Endothelial cell of umbilical vein (primary cell): Measurements from ENCODE around the gene TENM4. TPM values are rescaled to one million over a fixed set of nuclear protein-coding genes. Genes with fewer than 3 reads are reported as not detected.

ENCODE experiments used
- BruUV-seq: library from RNA; stranded (reverse); fragments of 400-500 nt; replicated peaks from 2 replicates; lab custom pipeline; 2021; lab: Mats Ljungman, UMichigan
- CTCF ChIA-PET: fragments of 300-600, 350-600 bp; sonication (Branson Sonifier 250); formaldehyde crosslinking; loops from one replicate; lab custom pipeline; 2021; ENCODE audit warnings: antibody characterized with exemption, inconsistent platforms; lab: Charles Lee
- POLR2A ChIA-PET: fragments of 300-600, 350-600 bp; sonication (Branson Sonifier 250); formaldehyde crosslinking; loops from one replicate; lab custom pipeline; 2021; ENCODE audit warnings: antibody characterized with exemption, inconsistent platforms; lab: Charles Lee
- DNase-seq: peaks from one replicate; pipeline ENCODE4 v3.0.0-alpha.2; 2011; ENCODE audit warnings: low read depth, low spot score
- FAIRE-seq: peaks from 2 replicates; lab custom pipeline; 2011; peaks lifted over from hg19 to GRCh38; lab: Jason Lieb, UNC
- H2AFZ ChIP-seq: 2 replicates; pipeline ENCODE4 v1.6.0; 2012; ENCODE audit warnings: low read depth, low read length, control low read depth, inconsistent platforms
- H3K27ac ChIP-seq: 2 replicates; pipeline ENCODE4 v1.5.1; 2011; ENCODE audit warnings: low read depth, mild to moderate bottlenecking, control low read depth, low read length, moderate library complexity; ENCODE audit not compliant: insufficient read depth
- H3K27me3 ChIP-seq, 2 experiments: 2 replicates each; pipeline versions ENCODE4 v1.6.0 to v1.6.1; 2011; ENCODE audit warnings: low read length in 2 of 2, mixed read lengths in 1 of 2; ENCODE audit not compliant: control insufficient read depth in 2 of 2, insufficient read depth in 2 of 2
- H3K36me3 ChIP-seq, 2 experiments: 2 replicates in 1 of 2; 3 replicates in 1 of 2; pipeline ENCODE4 v1.5.1; 2011; ENCODE audit warnings: low read length in 2 of 2, mild to moderate bottlenecking in 1 of 2, moderate library complexity in 1 of 2; ENCODE audit not compliant: control insufficient read depth in 2 of 2, insufficient read depth in 2 of 2; ENCODE audit errors: extremely low read depth in 1 of 2
- H3K4me1 ChIP-seq: 3 replicates; pipeline ENCODE4 v1.5.1; 2011; ENCODE audit warnings: mild to moderate bottlenecking, low read length; ENCODE audit not compliant: control insufficient read depth, insufficient read depth; ENCODE audit errors: extremely low read depth
- H3K4me2 ChIP-seq: 2 replicates; pipeline ENCODE4 v1.6.1; 2011; ENCODE audit warnings: low read length, control low read depth, mixed read lengths; ENCODE audit not compliant: insufficient read depth
- H3K4me3 ChIP-seq, 3 experiments: fragments of 200-600 bp in 1 of 3; sonication (generic), shearing (Covaris generic) in 1 of 3; replicated peaks in 1 of 3; 2 replicates each; pipeline ENCODE4 v1.5.1; 2011 to 2016; ENCODE audit warnings: control low read depth in 3 of 3, low read length in 3 of 3, mild to moderate bottlenecking in 2 of 3, inconsistent platforms in 1 of 3, low read depth in 1 of 3, moderate library complexity in 1 of 3; ENCODE audit not compliant: insufficient read depth in 1 of 3
- H3K79me2 ChIP-seq: 2 replicates; pipeline ENCODE4 v1.6.0; 2012; ENCODE audit warnings: low read length, inconsistent platforms; ENCODE audit not compliant: control insufficient read depth, insufficient read depth
- H3K9ac ChIP-seq: replicated peaks from 2 replicates; pipeline ENCODE3; 2011; ENCODE audit warnings: low read length, control low read depth; ENCODE audit not compliant: insufficient read depth; ENCODE audit errors: extremely low read depth
- H3K9me1 ChIP-seq: replicated peaks from 3 replicates; pipeline ENCODE4 v1.6.0; 2011; ENCODE audit warnings: mild to moderate bottlenecking, low read length; ENCODE audit not compliant: control insufficient read depth, insufficient read depth; ENCODE audit errors: extremely low read depth
- H3K9me3 ChIP-seq: replicated peaks from 2 replicates; pipeline ENCODE4 v1.5.1; 2012; ENCODE audit warnings: low read length, inconsistent platforms; ENCODE audit not compliant: control insufficient read depth, insufficient read depth
- H4K20me1 ChIP-seq: replicated peaks from 2 replicates; pipeline ENCODE3; 2011; ENCODE audit warnings: mild to moderate bottlenecking, low read length; ENCODE audit not compliant: control insufficient read depth, insufficient read depth; ENCODE audit errors: extremely low read depth
- EZH2 ChIP-seq: IDR thresholded peaks from 2 replicates; pipeline ENCODE4 v1.6.1; 2012; ENCODE audit warnings: borderline replicate concordance, low read depth, mild to moderate bottlenecking, moderate library complexity, low read length, inconsistent platforms; ENCODE audit not compliant: severe bottlenecking
- FOS ChIP-seq: IDR thresholded peaks from 2 replicates; pipeline ENCODE4 v1.6.1; 2011; ENCODE audit warnings: mild to moderate bottlenecking, low read length, moderate library complexity, borderline replicate concordance; ENCODE audit not compliant: insufficient read depth
- GATA2 ChIP-seq: IDR thresholded peaks from 2 replicates; pipeline ENCODE4 v1.7.0; 2011; ENCODE audit warnings: low read depth, mild to moderate bottlenecking, moderate library complexity, mixed read lengths, low read length; ENCODE audit not compliant: insufficient read length, insufficient read depth
- JUN ChIP-seq: IDR thresholded peaks from 2 replicates; pipeline ENCODE4 v1.6.1; 2011; ENCODE audit warnings: borderline replicate concordance, low read depth; ENCODE audit not compliant: insufficient read length, insufficient read depth
- MYC ChIP-seq: IDR thresholded peaks from one replicate; pipeline ENCODE4 v1.6.1; 2011; ENCODE audit warnings: mild to moderate bottlenecking, low read depth, low read length
- POLR2A ChIP-seq: IDR thresholded peaks from 2 replicates; pipeline ENCODE4 v1.6.1; 2012; ENCODE audit warnings: low read depth, mild to moderate bottlenecking, control low read depth, low read length
- POLR2AphosphoS5 ChIP-seq: IDR thresholded peaks from 2 replicates; pipeline ENCODE4 v1.6.1; 2012; ENCODE audit warnings: low read depth, mild to moderate bottlenecking, control low read depth, low read length, moderate library complexity; ENCODE audit not compliant: insufficient read depth
- dilution Hi-C: fragments of 300-500 bp; cut with MboI; formaldehyde crosslinking; loops from one replicate; pipeline ENCODE4 v1.15.0; 2019; ENCODE audit warnings: low sequenced_read_pairs; ENCODE audit not compliant: extremely low pct_ligation_motif_present
- intact Hi-C: fragments of 100-400 bp; cut with micrococcal nuclease; formaldehyde crosslinking; loops from one replicate; pipeline ENCODE4 v1.10.0; 2022
- polyA plus RNA-seq, 4 experiments: library from polyadenylated mRNA; depleted of rRNA in 3 of 4; stranded (reverse) in 3 of 4; unstranded in 1 of 4; fragments of >200 nt; gene quantifications; 2 replicates each; pipeline versions ENCODE4 v1.2.1 to v1.2.3, GENCODE V29; 2011 to 2012; ENCODE audit warnings: missing spikeins in 1 of 4
- total RNA-seq: library from RNA; stranded (reverse); gene quantifications from 2 replicates; pipeline ENCODE4 v1.2.3, GENCODE V29; 2021
- TF ChIP-seq, protein P1 (sequence below): IDR thresholded peaks from 2 replicates; pipeline ENCODE4 v1.6.1; 2011; ENCODE audit not compliant: insufficient read depth, insufficient read length
- TF ChIP-seq, protein P2 (sequence below), 2 donors: IDR thresholded peaks; 1 replicate in 1 of 2; 2 replicates in 1 of 2; pipeline ENCODE4 v1.5.1; 2011; ENCODE audit warnings: low read length in 2 of 2, mild to moderate bottlenecking in 2 of 2, moderate library complexity in 2 of 2, control low read depth in 1 of 2, inconsistent platforms in 1 of 2, low read depth in 1 of 2; ENCODE audit not compliant: insufficient read depth in 1 of 2; ENCODE audit errors: extremely low read depth in 1 of 2

The TENM4 gene
- total and polyA plus RNA-seq, 2 donors (not counting 3 experiments of a cell fraction or from before 2014, with no cell fraction given): 0.06 to 0.27 TPM

DNA sequence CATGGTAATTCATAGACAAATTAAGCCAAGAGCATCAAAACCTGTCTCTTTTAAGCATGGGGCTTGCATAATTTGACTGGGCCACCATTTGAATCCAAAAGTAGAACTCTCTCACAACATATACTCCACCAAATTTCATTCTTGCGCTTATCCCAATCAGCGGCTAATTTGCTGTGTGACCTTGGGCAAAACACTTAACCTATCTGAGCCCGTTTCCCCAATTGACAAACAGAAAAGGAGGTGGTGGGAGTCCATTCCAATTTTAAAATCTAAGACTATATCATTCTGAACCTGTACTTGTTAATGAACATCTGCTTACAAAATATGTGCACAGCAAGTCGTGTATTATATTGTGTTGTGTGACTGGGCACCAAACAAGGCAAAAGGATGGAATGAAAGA is 528.1 kb downstream of the TENM4 start:
- H3K4me1 ChIP-seq: no peaks in the 10 kb centered on the region
- intact Hi-C loops: no loop called here
- dilution Hi-C loops: no loop called here
- BruUV-seq: no TSS peak
- TF ChIP-seq JUN (no peak), POLR2AphosphoS5 (no peak), GATA2 (no peak), MYC (no peak), FOS (no peak), POLR2A (no peak), EZH2 (no peak)
- TF ChIP-seq, protein P1, sequence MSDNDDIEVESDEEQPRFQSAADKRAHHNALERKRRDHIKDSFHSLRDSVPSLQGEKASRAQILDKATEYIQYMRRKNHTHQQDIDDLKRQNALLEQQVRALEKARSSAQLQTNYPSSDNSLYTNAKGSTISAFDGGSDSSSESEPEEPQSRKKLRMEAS: no peak
- TF ChIP-seq, protein P2, sequence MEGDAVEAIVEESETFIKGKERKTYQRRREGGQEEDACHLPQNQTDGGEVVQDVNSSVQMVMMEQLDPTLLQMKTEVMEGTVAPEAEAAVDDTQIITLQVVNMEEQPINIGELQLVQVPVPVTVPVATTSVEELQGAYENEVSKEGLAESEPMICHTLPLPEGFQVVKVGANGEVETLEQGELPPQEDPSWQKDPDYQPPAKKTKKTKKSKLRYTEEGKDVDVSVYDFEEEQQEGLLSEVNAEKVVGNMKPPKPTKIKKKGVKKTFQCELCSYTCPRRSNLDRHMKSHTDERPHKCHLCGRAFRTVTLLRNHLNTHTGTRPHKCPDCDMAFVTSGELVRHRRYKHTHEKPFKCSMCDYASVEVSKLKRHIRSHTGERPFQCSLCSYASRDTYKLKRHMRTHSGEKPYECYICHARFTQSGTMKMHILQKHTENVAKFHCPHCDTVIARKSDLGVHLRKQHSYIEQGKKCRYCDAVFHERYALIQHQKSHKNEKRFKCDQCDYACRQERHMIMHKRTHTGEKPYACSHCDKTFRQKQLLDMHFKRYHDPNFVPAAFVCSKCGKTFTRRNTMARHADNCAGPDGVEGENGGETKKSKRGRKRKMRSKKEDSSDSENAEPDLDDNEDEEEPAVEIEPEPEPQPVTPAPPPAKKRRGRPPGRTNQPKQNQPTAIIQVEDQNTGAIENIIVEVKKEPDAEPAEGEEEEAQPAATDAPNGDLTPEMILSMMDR (IDR thresholded peaks at IDR 0.05; ENCODE audit: extremely low read depth in 1 of 2, insufficient read depth in 1 of 2, low read depth in 1 of 2, low read length in 2 of 2): no peak
- no peaks in the 10 kb centered on the region for H3K9me3 ChIP-seq
- H3K27ac ChIP-seq: no peak overlapping the region
- H3K9me1 ChIP-seq: no peaks in the 10 kb centered on the region
- no peaks in the 10 kb centered on the region for H3K36me3 ChIP-seq
- H4K20me1 ChIP-seq: no peaks in the 10 kb centered on the region
- H3K27me3 ChIP-seq: no peaks in the 10 kb centered on the region
- FAIRE-seq (no peak), DNase-seq (no peak)
- ChIA-PET POLR2A (no interaction called here), CTCF (no interaction called here)
- H3K4me3 ChIP-seq: no peak overlapping the region
- H3K9ac ChIP-seq: no peak overlapping the region
- H2AFZ ChIP-seq: no peak overlapping the region
- H3K4me2 ChIP-seq: no peak overlapping the region
- no peaks in the 10 kb centered on the region for H3K79me2 ChIP-seq
